LNCAP (cell line): ENCODE results near the gene MALRD1.

Source experiments
- CTCF ChIP-seq: fragments of 450-650 bp; IDR thresholded peaks from 2 replicates; pipeline ENCODE4 v1.5.1; 2017; ENCODE audit warnings: mild to moderate bottlenecking

The MALRD1 gene

GRCh38 chr10:19263262-19263661 is 214.7 kb downstream of the MALRD1 start:
- TF ChIP-seq CTCF, result no peak

GRCh38 chr10:19283285-19283684 is 234.7 kb downstream of the MALRD1 start:
- TF ChIP-seq CTCF, result no peak

GRCh38 chr10:19283786-19284185 is 235.2 kb downstream of the MALRD1 start:
- no peak for TF ChIP-seq CTCF

- TF ChIP-seq CTCF, result no peak
Measured at GRCh38 chr10:19290770-19291169, 242.2 kb downstream of the MALRD1 start.

- no peak for TF ChIP-seq CTCF
Measured at GRCh38 chr10:19294233-19294632, 245.6 kb downstream of the MALRD1 start.

- TF ChIP-seq CTCF, result no peak
Measured at GRCh38 chr10:19299645-19300044, 251.0 kb downstream of the MALRD1 start.

- TF ChIP-seq CTCF, result no peak
Measured at GRCh38 chr10:19302117-19302516, 253.5 kb downstream of the MALRD1 start.

GRCh38 chr10:19310066-19310465 is 261.5 kb downstream of the MALRD1 start:
- no peak for TF ChIP-seq CTCF
